HT1080 (cell line): ENCODE measurements around the gene SWSAP1. TPM values are rescaled to one million over a fixed set of nuclear protein-coding genes. Genes with fewer than 3 reads are reported as not detected.
A peak's percentile ranks its signal among the peaks of the same experiment; 100 is the strongest.
"Not testable (repeated sequence)": the region's sequence is repeated elsewhere in the genome, so short reads cannot be mapped to it uniquely, and the experiment has no call there.

Source experiments
- DNase-seq: peaks from one replicate; pipeline ENCODE4 v3.0.0-alpha.2; 2015; ENCODE audit warnings: low read depth
- polyA plus RNA-seq, 2 experiments: library from polyadenylated mRNA; depleted of rRNA; stranded (reverse); fragments of >200 nt; gene quantifications; 2 replicates each; pipeline ENCODE4 v1.2.3, GENCODE V29; 2015
- total RNA-seq: library from RNA; depleted of rRNA; stranded (reverse); fragments of >200 nt; shearing (Covaris generic); gene quantifications from 2 replicates; pipeline ENCODE4 v1.2.3, GENCODE V29; 2014; rRNA removed

Gene SWSAP1
- total RNA-seq: 1.3 and 1.8 TPM in 2 replicates
- polyA plus RNA-seq (2015; cell fraction: cytosol; rRNA removed): 1.2 and 1.4 TPM in 2 replicates
- 0.88 and 1.0 TPM in 2 replicates for polyA plus RNA-seq (2015; cell fraction: nucleus; rRNA removed)

- DNase-seq: peak; percentile 97
Observed at GRCh38 chr19:11374433-11375142, at the start of gene SWSAP1. Gene SWSAP1 (plus strand): TSS chr19:11374666. CDS start chr19:11374681, 15 bp downstream.

- DNase-seq: no peak
Observed at GRCh38 chr19:11324748-11325389, 49.6 kb upstream of the SWSAP1 start.

GRCh38 chr19:11325544-11325943, 48.9 kb upstream of the SWSAP1 start:
- no peak for DNase-seq

GRCh38 chr19:11330127-11330526, 44.3 kb upstream of the SWSAP1 start:
- no peak for DNase-seq

GRCh38 chr19:11331502-11331901, 43.0 kb upstream of the SWSAP1 start:
- no peak for DNase-seq

- DNase-seq: no peak
Observed at GRCh38 chr19:11332822-11333221, 41.6 kb upstream of the SWSAP1 start.

GRCh38 chr19:11333838-11334237, 40.6 kb upstream of the SWSAP1 start:
- DNase-seq: peak; percentile 15

GRCh38 chr19:11335449-11336146, 38.9 kb upstream of the SWSAP1 start:
- DNase-seq: no peak

GRCh38 chr19:11337080-11337479, 37.4 kb upstream of the SWSAP1 start:
- DNase-seq: no peak

- no peak for DNase-seq
Observed at GRCh38 chr19:11338121-11338520, 36.3 kb upstream of the SWSAP1 start.

- no peak for DNase-seq
Observed at GRCh38 chr19:11338569-11339253, 35.8 kb upstream of the SWSAP1 start.

GRCh38 chr19:11339254-11340098, 35.0 kb upstream of the SWSAP1 start, which contains the start of gene RAB3D:
Gene RAB3D (minus strand): TSS chr19:11339657. CDS start chr19:11337399, 2,258 bp downstream.
- no peak for DNase-seq

- DNase-seq: not testable (repeated sequence)
Observed at GRCh38 chr19:11340099-11340467, 34.4 kb upstream of the SWSAP1 start.

GRCh38 chr19:11342429-11342828, 32.0 kb upstream of the SWSAP1 start:
- DNase-seq: no peak

GRCh38 chr19:11345122-11345803, 29.2 kb upstream of the SWSAP1 start:
- DNase-seq: no peak

GRCh38 chr19:11346104-11346940, 28.1 kb upstream of the SWSAP1 start, which contains the start of the genes CCDC159 and TMEM205:
Gene CCDC159 (plus strand): TSS chr19:11346519. CDS start chr19:11346607, 88 bp downstream.
Gene TMEM205 (minus strand): TSS chr19:11346268. CDS start chr19:11345619, 649 bp downstream.
- peak; percentile 73 for DNase-seq

- DNase-seq: no peak
Observed at GRCh38 chr19:11347546-11348039, 26.9 kb upstream of the SWSAP1 start.

GRCh38 chr19:11349171-11349570, 25.3 kb upstream of the SWSAP1 start:
- no peak for DNase-seq
